ENCODE data around the gene ZBTB47. TPM values are rescaled to one million over a fixed set of nuclear protein-coding genes. Genes with fewer than 3 reads are reported as not detected.

The ZBTB47 gene
- total and polyA plus RNA-seq, 10 of the 15 experiments (the other 5 are each of a cell fraction or from before 2014, with no cell fraction given) = 0.04 to 3.4 (median 1.0) TPM; not detected in 1

GRCh38 chr3:42658771-42659390 is 5.4 kb downstream of the ZBTB47 start:
- H3K9ac ChIP-seq (ENCODE audit: control insufficient read depth, insufficient read depth, low read length) = no peak overlapping the region
- ChIA-PET SMC1A (ENCODE audit: uncharacterized antibody, unreplicated experiment) (no interaction called here), POLR2A (no interaction called here), CTCF (interaction anchor here (0.9 kb wide), 1 partner anchor 76 kb away, joined by 3 read pairs; no protein-coding TSS in a partner anchor), RAD21 (ENCODE audit: unreplicated experiment) (no interaction called here)
- H4K20me1 ChIP-seq (ENCODE audit: control insufficient read depth, insufficient read depth) = no peaks in the 10 kb centered on the region
- intact Hi-C loops (cut with micrococcal nuclease; ENCODE audit: unreplicated experiment) (no loop called here), in situ Hi-C loops (cut with MboI) (no loop called here)
- H2AFZ ChIP-seq (ENCODE audit: control insufficient read depth, low read depth, low read length) = no peak overlapping the region
- no peak for ATAC-seq
- BruUV-seq (replicated peaks) = no TSS peak
- WGBS (ENCODE audit: insufficient coverage, insufficient replicate concordance, low lambda C conversion rate, missing lambda C conversion rate) = 61% methylated on average over 22 of the region's 22 CpGs
- H3K4me1 ChIP-seq (ENCODE audit: control insufficient read depth, insufficient read depth, low read length) = peaks cover 4% of the 10 kb centered on the region
- H3K27ac ChIP-seq (ENCODE audit: control insufficient read depth, insufficient read depth) = no peak overlapping the region
- no peak overlapping the region for H3K4me2 ChIP-seq (ENCODE audit: control insufficient read depth, insufficient read depth)
- H3K27me3 ChIP-seq (replicated peaks in 1 of 2; ENCODE audit: control insufficient read depth in 2 of 2, insufficient read depth in 2 of 2, low read length in 1 of 2) = no peaks in the 10 kb centered on the region
- no peaks in the 10 kb centered on the region; the same call in 2 of the 3 replicates for H3K9me3 ChIP-seq (replicated peaks; ENCODE audit: control insufficient read depth, insufficient read depth, low read length)
- H3K79me2 ChIP-seq (ENCODE audit: control insufficient read depth, insufficient read depth, low read length) = no peaks in the 10 kb centered on the region
- H3K4me3 ChIP-seq = no peak overlapping the region
- no peaks in the 10 kb centered on the region; a peak in 1 of 4 replicates for H3K36me3 ChIP-seq (ENCODE audit: control insufficient read depth in 2 of 2, insufficient read depth in 2 of 2, low read length in 1 of 2)
- no peak for FAIRE-seq
- no peak for DNase-seq (ENCODE audit: low read depth, low spot score)
- TF ChIP-seq RFX5 (IDR thresholded peaks at IDR 0.05; ENCODE audit: low read depth, low read length) = no peak
- TF ChIP-seq IRF4 (IDR thresholded peaks at IDR 0.05; ENCODE audit: low read depth, low read length) = no peak
- no peak for TF ChIP-seq FOXK2 (IDR thresholded peaks at IDR 0.05)
- no peak for TF ChIP-seq FOXM1 (IDR thresholded peaks at IDR 0.05; ENCODE audit: low read depth, low read length)
- no peak for TF ChIP-seq KLF5 (IDR thresholded peaks at IDR 0.05; ENCODE audit: partially characterized antibody)
- TF ChIP-seq ZNF384 (IDR thresholded peaks at IDR 0.05; ENCODE audit: borderline replicate concordance, low read depth, low read length) = no peak
- no peak for TF ChIP-seq BHLHE40 (IDR thresholded peaks at IDR 0.05; ENCODE audit: borderline replicate concordance in 1 of 2, low read depth in 2 of 2, low read length in 1 of 2)
- no peak for TF ChIP-seq HDAC2 (IDR thresholded peaks at IDR 0.05)
- no peak for TF ChIP-seq SIN3A (IDR thresholded peaks at IDR 0.05; ENCODE audit: low read depth, low read length)
- no peak for TF ChIP-seq ZSCAN29 (IDR thresholded peaks at IDR 0.05)
- no peak for TF ChIP-seq CBX3 (IDR thresholded peaks at IDR 0.05; ENCODE audit: borderline replicate concordance, low read depth)
- no peak for TF ChIP-seq E2F4 (IDR thresholded peaks at IDR 0.05; ENCODE audit: low read depth, low read length)
- TF ChIP-seq CUX1 (IDR thresholded peaks at IDR 0.05; ENCODE audit: insufficient replicate concordance, low read depth, low read length) = no peak
- TF ChIP-seq REST (IDR thresholded peaks at IDR 0.05; ENCODE audit: low read depth, low read length) = no peak
- no peak for TF ChIP-seq FOS (IDR thresholded peaks at IDR 0.05; ENCODE audit: borderline replicate concordance, extremely low read depth, insufficient read length)

All from GM12878 (cell line).